ENCODE results near the gene RAB6D.
"Not testable (repeated sequence)": the region's sequence is repeated elsewhere in the genome, so short reads cannot be mapped to it uniquely, and the experiment has no call there.

Gene RAB6D

DNA sequence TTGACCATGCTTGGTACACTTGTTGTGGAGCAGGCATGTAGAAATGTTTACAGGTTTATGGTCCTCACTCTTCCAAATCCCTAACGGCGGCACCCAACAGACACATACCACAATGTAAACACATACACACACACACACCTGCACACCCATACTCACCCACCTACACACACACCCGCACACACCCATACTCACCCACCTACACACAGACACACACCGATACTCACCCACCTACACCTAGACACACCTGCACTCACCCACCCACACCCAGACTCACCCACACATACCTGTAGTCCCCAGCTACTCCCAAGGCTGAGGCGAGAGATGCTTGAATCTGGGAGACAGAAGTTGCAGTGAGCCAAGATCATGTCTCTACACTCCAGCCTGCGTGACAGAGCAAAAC lies 1.5 kb upstream of the RAB6D start:
- no peak for DNase-seq

DNA sequence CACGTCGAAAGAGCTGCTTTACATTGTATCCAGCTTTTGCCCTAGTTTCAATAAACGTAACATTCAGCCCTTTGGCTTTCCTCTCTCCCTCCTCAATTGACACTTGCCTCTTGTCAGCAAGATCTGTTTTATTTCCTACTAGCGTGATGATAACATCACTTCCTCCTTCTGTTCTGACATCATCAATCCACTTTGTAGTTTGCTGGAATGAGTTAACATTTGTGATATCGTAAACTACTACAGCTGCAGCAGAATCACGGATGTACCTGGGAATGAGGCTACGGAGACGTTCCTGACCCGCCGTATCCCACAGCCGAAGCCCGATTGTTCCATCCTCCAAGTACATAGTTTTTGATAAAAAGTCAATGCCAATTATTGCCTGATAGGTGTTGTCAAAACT lies 755 bp downstream of the RAB6D start:
- DNase-seq, result not testable (repeated sequence)

DNA sequence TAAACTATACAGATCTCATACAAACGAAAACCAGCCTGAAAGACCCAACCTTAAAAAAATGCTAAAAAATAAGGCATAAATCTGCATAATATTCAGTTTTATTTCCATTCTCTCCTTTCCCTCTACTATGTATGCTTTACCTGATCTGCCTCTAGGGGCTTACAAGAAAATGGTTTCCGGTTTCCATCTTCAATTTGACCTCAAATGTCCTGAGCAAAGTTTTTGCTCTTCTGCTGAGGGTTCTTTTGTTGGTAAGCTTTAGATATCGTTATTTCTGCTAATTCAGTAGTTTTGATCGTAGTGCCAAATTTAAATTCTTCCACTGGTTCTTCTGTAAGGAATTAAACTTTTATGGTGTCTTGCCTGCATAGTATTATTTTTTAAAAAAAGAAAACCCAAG lies 2.2 kb downstream of the RAB6D start:
- not testable (repeated sequence) for DNase-seq

DNA sequence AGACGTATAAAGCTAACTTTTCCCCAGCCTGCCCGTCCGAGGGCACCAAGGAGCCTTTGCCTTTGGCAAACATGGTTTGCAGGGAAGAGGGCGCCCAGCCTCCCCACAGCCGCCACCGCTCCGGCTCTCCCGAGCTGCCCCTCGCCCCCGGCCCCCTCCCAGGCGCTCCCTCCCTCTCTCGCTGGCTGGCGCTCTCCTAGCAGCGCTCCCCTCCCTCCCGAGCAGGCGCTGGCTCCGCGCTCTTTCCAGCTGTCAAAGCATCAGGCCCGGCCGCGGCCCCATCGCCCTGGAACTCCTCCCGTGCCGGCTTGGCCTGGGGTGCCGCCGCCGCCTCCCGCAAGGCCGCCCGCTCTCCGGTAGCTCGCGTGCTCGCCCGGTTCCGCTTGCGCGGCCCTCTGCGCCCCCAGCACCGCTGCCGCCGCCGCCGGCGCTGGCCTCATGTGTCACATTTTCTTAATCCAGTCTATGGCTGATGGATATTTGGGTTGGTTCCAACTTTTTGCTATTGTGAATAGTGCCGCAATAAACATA lies 10.7 kb downstream of the RAB6D start:
- not testable (repeated sequence) for DNase-seq

DNA sequence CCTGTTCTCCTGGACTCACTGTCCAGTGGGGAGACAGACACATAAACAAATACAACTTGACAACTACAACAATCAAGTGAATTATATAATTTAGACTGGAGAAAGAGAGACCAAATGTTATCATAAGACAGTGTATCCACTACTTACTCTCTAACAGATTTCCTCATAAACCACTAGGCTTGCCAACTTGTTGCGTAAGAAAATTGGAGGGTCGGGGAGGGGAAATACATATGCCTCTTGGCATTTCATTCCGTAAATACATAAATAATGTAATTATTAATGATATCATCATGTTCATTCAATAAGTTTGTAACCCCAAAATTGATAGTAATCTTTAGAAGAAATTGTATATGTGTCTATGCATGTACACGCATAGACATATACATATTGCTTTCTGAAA lies 14.9 kb downstream of the RAB6D start:
- no peak for DNase-seq

DNA sequence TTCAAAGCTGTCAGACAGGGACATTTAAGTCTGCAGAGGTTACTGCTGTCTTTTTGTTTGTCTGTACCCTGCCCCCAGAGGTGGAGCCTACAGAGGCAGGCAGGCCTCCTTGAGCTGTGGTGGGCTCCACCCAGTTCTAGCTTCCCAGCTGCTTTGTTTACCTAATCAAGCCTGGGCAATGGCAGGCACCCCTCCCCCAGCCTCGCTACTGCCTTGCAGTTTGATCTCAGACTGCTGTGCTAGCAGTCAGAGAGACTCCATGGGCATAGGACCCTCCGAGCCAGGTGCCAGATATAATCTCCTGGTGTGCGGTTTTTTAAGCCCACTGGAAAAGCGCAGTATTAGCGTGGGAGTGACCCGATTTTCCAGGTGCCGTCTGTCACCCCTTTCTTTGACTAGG lies 16.9 kb downstream of the RAB6D start:
- DNase-seq, result not testable (repeated sequence)

DNA sequence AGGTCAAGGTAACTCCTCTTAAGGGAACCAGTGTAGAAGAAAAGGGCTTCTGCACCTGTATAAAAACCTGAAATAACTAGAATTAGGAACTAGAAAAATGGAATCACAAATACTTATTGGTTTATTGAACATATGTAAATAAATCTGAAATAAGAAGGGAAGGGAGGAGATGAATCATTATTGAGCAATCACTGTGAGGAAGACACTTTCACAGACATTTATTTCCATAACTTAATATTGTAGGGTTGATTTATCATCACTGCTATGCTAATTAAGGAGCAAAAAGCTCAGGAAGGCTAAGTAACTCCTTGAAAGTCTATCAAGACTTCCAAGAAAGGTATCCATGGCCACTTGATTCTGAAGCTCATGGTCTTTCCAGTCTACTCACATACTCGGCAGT lies 24.7 kb downstream of the RAB6D start:
- DNase-seq, result not testable (repeated sequence)

DNA sequence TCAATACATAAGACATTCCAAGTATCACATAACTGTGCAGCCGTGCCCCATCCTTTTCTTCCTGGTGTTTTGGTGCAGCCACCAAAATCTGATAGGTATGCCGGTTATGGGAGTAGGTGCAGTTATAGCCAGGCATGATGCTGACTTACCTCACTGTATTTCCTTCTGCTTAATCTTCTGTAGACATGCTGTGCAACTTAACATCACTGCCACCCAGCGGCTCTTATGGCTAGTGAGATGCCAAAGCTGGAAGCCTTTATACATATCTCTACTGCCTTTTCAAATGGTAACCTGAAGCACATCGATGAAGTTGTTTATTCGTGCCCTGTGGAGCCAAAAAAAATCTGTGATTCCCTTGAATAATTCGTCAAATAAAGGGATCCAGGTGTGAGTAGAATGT lies 28.6 kb downstream of the RAB6D start:
- not testable (repeated sequence) for DNase-seq

DNA sequence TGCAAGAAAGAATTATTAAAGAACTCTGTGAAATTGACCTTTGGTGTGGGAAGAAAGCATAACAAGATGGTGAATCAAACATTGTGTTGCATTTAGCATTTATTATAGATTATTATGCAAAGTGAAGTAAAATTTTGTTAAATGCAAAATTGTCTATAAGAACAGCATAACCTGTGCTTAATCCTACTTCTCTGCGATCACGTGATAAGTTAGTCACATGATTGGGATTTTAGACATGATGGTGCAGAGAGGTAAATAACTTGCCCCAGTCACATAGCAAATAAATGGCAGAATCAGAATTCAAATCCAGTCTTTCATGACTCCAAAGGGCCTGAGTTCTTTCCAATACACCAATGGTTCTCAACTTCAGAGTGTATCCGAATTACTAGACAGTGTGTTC lies 31.3 kb downstream of the RAB6D start:
- DNase-seq, result not testable (repeated sequence)

DNA sequence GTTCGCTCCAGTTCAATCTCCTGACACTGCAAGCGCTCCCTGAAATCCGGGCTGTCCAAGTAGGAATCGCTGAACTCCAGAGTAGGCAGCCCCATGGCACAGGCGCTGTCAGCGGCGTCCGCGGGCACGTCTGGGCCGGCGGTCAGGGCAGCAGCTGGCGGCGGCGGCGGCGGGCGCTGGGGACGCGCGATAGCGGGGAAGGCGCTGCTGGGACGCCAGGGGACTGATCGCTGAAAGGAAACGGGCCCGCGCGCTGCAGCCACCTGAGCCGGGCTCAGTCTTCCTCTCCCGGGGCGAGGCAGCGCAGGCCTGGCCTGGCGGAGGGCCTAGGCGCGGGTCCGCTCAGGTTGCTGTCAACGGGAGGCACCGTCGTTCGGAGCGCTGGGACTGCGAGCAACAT lies 33.0 kb downstream of the RAB6D start:
- DNase-seq, result not testable (repeated sequence)

DNA sequence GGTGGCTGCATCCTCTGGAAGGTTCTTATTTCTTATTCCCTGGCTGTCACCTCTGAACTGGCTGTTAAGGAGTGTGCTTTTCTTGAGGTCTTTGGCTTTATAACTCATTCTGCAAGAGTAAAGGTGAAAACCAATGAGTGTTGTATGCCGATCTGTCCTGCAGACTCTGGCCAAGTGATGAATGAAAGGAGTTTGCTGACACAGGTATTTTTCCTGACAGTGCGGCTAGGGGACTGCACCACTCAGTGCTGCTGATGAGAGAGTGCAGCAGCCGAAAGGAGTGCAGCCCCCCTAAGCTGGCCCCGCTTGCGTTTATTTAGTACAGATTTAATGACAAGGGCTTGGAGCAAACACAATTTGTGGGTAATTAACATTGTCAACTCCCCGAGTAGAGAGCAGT lies 41.8 kb downstream of the RAB6D start:
- no peak for DNase-seq

DNA sequence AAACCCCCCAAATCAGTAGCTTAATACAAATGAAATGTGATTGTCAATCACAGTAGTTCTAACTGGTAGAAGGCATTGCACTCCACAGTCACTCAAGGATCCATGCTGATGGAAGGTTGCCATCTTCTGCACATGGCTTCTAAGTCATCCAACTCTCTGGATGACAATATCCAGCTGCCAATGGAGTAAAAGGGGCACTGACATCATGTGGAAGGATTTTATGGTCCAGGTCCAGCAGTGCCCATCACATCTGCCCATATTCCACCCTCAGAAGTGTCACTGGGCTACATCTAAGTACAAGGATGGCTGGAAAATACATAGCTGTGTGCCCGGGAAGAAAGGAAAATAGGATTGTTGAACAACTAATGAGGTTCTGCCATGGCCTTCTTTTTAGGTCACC lies 42.6 kb downstream of the RAB6D start:
- not testable (repeated sequence) for DNase-seq

DNA sequence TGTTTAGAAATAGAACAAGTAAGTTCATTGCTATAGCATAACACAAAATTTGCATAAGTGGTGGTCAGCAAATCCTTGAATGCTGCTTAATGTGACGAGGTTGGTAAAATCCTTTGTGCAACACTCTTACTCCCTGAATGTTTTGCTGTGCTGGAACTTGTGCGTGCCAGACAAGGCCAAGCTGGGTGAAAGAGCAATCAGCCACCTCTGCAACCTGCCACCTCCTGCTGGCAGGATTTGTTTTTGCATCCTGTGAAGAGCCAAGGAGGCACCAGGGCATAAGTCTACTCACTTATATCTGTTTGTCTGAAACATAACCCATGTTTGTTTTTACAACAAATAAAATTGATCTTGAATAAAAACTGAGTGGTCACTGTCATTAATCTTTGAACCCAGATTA lies 53.0 kb downstream of the RAB6D start:
- DNase-seq, result not testable (repeated sequence)

All from 8988T (cell line).